Keratinocyte (primary cell): Measurements from ENCODE around the gene DZIP1L.

Source experiments
- CTCF ChIP-seq, 3 experiments: IDR thresholded peaks in 1 of 3; conservative IDR thresholded peaks in 1 of 3; optimal IDR thresholded peaks in 1 of 3; 2 replicates in 2 of 3; 3 replicates in 1 of 3; pipeline versions ENCODE3 to v1.5.1; 2011; ENCODE audit warnings: low read length in 3 of 3, mild to moderate bottlenecking in 3 of 3, moderate library complexity in 2 of 3, control low read depth in 1 of 3, inconsistent platforms in 1 of 3; ENCODE audit not compliant: insufficient read depth in 2 of 3; ENCODE audit errors: extremely low read depth in 1 of 3
- EZH2 ChIP-seq: IDR thresholded peaks from one replicate; pipeline ENCODE4 v1.6.1; 2012; ENCODE audit warnings: inconsistent platforms, mild to moderate bottlenecking, low read length, moderate library complexity

GRCh38 chr3:138063416-138063815, 52.0 kb downstream of the DZIP1L start:
- TF ChIP-seq CTCF (optimal IDR thresholded peaks at IDR 0.05 in 1 of 3, IDR thresholded peaks at IDR 0.05 in 1 of 3, conservative IDR thresholded peaks at IDR 0.05 in 1 of 3; ENCODE audit: extremely low read depth in 1 of 3, insufficient read depth in 2 of 3, low read length in 3 of 3) (no peak), EZH2 (no peak)
